ENCODE data around the gene BHMT. TPM values are rescaled to one million over a fixed set of nuclear protein-coding genes. Genes with fewer than 3 reads are reported as not detected.
"Not testable (repeated sequence)": the region's sequence is repeated elsewhere in the genome, so short reads cannot be mapped to it uniquely, and the experiment has no call there.

BHMT gene
- total and polyA plus RNA-seq, 12 donors = 0.03 to 0.15 TPM; not detected in 10

GRCh38 chr5:79172269-79172668 lies 60.7 kb downstream of the BHMT start:
- DNase-seq (no peak), ATAC-seq (no peak)
- Histone ChIP-seq H3K27ac (no peak overlapping the region), H3K9me3 (no peaks in the 10 kb centered on the region), H3K36me3 (no peaks in the 10 kb centered on the region), H3K27me3 (no peaks in the 10 kb centered on the region), H3K4me3 (no peak overlapping the region), H3K4me1 (no peaks in the 10 kb centered on the region)
- intact Hi-C loops (cut with DNase I) = no loop called here
- 71 to 77% methylated on average over 1 of the region's 1 CpG for WGBS, 2 donors
- TF ChIP-seq CTCF (IDR thresholded peaks at IDR 0.05) = no peak

DNA sequence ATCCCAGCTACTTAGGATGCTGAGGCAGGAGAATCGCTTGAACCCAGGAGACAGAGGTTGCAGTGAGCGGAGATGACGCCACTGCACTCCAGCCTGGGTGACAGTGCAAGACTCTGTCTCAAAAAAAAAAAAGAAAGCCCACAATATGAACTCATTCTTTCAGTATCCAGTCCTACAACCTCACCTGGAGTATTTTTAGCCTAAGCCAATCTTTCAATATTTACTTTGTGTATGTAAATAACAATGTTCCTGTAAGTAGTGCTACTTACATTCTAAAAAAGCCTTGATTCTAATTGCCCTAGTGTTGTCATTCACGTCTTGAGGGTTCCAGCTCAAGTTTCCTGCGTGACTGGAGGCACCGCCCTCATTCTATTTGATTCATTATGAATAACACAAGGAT lies 62.0 kb downstream of the BHMT start:
- ATAC-seq (no peak), DNase-seq (no peak)
- no peak overlapping the region for H3K27ac ChIP-seq
- no peak for TF ChIP-seq CTCF (IDR thresholded peaks at IDR 0.05)
- 87 to 91% methylated on average over 6 of the region's 6 CpGs for WGBS, 2 donors
- H3K4me1 ChIP-seq = no peaks in the 10 kb centered on the region
- intact Hi-C loops (cut with DNase I) = no loop called here
- H3K27me3 ChIP-seq = no peaks in the 10 kb centered on the region
- no peaks in the 10 kb centered on the region for H3K36me3 ChIP-seq
- H3K4me3 ChIP-seq = no peak overlapping the region
- H3K9me3 ChIP-seq = no peaks in the 10 kb centered on the region

- H3K9me3 ChIP-seq; intact Hi-C loops (cut with DNase I); DNase-seq; H3K27ac ChIP-seq; H3K4me3 ChIP-seq; H3K27me3 ChIP-seq; ATAC-seq; H3K36me3 ChIP-seq: not testable (repeated sequence)
- 90 to 92% methylated on average over 4 of the region's 4 CpGs for WGBS, 2 donors
- peaks cover 0 to 15% (median 3%) of the 10 kb centered on the region in 9 donors for H3K4me1 ChIP-seq
Observed at GRCh38 chr5:79180449-79180848, 68.8 kb downstream of the BHMT start.

DNA sequence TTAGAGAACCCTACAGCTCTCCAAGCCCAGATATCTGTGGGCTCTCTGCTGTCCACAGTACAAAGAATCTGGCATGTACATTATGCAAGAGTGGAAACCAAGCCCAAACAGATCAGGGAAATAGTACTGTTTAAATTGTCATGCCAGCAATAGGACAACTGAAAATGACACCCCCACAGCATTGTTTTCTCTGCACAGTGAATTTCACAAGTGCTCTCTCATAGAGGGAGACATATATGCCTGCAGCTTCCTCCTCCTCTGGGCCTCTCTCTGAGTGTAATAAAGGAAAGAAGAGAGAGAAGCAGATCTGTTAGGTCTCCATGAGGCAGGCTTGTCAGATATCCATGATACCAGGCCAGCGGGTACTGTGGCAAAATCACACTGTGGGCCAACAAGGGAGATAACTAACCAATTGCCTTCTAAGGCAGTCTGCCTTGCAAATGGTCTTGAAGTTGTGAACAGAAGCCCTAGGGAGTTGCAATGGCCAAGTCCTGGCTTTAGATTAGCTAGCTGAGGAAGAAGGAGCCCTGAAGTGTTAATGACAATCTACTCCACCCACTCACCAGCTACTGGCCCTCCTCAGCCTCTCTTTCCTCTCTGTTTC lies 69.9 kb downstream of the BHMT start:
- no peaks in the 10 kb centered on the region for H3K36me3 ChIP-seq
- H3K4me1 ChIP-seq = peaks cover 0 to 15% (median 3%) of the 10 kb centered on the region in 9 donors
- no peak overlapping the region for H3K4me3 ChIP-seq
- no peak overlapping the region for H3K27ac ChIP-seq
- DNase-seq = no peak
- TF ChIP-seq CTCF (IDR thresholded peaks at IDR 0.05) = no peak
- H3K9me3 ChIP-seq = no peaks in the 10 kb centered on the region
- peak in 3 of 8 donors; percentile 30 to 63 (median 48) for ATAC-seq
- intact Hi-C loops (cut with DNase I) = no loop called here
- no peaks in the 10 kb centered on the region for H3K27me3 ChIP-seq
- 33 to 42% methylated on average over 1 of the region's 1 CpG for WGBS, 2 donors

Other genes with a start within 250 kb of the BHMT start
- 10 to 100 TPM; 10.1 to 21.4 (median 14.8) TPM for gene ARSB, start 126.5 kb upstream of the BHMT start, total RNA-seq
- 1 to 10 TPM; 1.7 to 3.5 TPM for gene ARSB, start 126.5 kb upstream of the BHMT start, polyA plus RNA-seq
- 1 to 10 TPM; 1.1 to 3.4 (median 2.2) TPM for gene DMGDH, start 42.1 kb upstream of the BHMT start, total RNA-seq
- gene DMGDH, start 42.1 kb upstream of the BHMT start, polyA plus RNA-seq = under 1 TPM; 0.17 to 0.66 TPM
- 10 to 100 TPM in 3 of 10 donors, 1 to 10 TPM in 7; 2.8 to 19.6 (median 8.4) TPM for gene BHMT2, start 42.0 kb upstream of the BHMT start, total RNA-seq
- 1 to 10 TPM; 1.2 to 7.7 TPM for gene BHMT2, start 42.0 kb upstream of the BHMT start, polyA plus RNA-seq
- gene JMY, start 124.3 kb downstream of the BHMT start, total RNA-seq = 10 to 100 TPM in 8 of 10 donors, 1 to 10 TPM in 2; 7.2 to 18.1 (median 14.1) TPM
- gene JMY, start 124.3 kb downstream of the BHMT start, polyA plus RNA-seq = 1 to 10 TPM; 1.4 to 4.9 TPM